Testis (tissue), 3 donors: Measurements from ENCODE around the gene ERBB4. TPM values are rescaled to one million over a fixed set of nuclear protein-coding genes. Genes with fewer than 3 reads are reported as not detected.

Experiments used
- DNase-seq: peaks from one replicate; pipeline ENCODE4 v3.0.0-alpha.2; 2019
- H3K27ac ChIP-seq, 2 donors: fragments of 200-600 bp; sonication (generic); one replicate each; pipeline ENCODE4 v1.5.1; 2019
- H3K27me3 ChIP-seq: fragments of 200-600 bp; sonication (generic); one replicate; pipeline ENCODE4 v1.5.1; 2019
- H3K36me3 ChIP-seq: fragments of 200-600 bp; sonication (generic); one replicate; pipeline ENCODE4 v1.5.1; 2017; ENCODE audit warnings: low read depth; ENCODE audit errors: missing control alignments
- H3K4me1 ChIP-seq: fragments of 200-600 bp; sonication (generic); one replicate; pipeline ENCODE4 v1.5.1; 2019
- H3K4me3 ChIP-seq, 2 donors: fragments of 200-600 bp; sonication (generic); one replicate each; pipeline ENCODE4 v1.5.1; 2017 to 2019
- H3K9me3 ChIP-seq: fragments of 200-600 bp; sonication (generic); one replicate; pipeline ENCODE4 v1.5.1; 2017
- CTCF ChIP-seq, 3 experiments: fragments of 450-650 bp in 2 of 3; fragments of 200-600 bp in 1 of 3; sonication (generic) in 1 of 3; IDR thresholded peaks; one replicate each; pipeline ENCODE4 v1.5.1; 2016 to 2019; ENCODE audit warnings: antibody characterized with exemption in 3 of 3, mild to moderate bottlenecking in 2 of 3, moderate library complexity in 1 of 3
- POLR2A ChIP-seq: fragments of 450-650 bp; IDR thresholded peaks from one replicate; pipeline ENCODE4 v1.6.1; 2017; ENCODE audit warnings: antibody characterized with exemption, mild to moderate bottlenecking, moderate library complexity
- WGBS, 2 donors: methylation state at CpG; one replicate each; pipeline ENCODE4 v1.1.5; 2018; 5-methylcytosine and 5-hydroxymethylcytosine counted together
- intact Hi-C: fragments of 100-400 bp; cut with DNase I; formaldehyde crosslinking; loops from one replicate; pipeline ENCODE4 v1.15.1; 2023; ENCODE audit warnings: low total_unique reads
- polyA plus RNA-seq: library from polyadenylated mRNA; stranded (reverse); fragments of 350-450 nt; fragmentation: Illumina TruSeq; extraction: RNeasy Lipid Tissue Mini Kit (QIAGEN cat#74804); gene quantifications from one replicate; pipeline ENCODE4 v1.2.3, GENCODE V29; 2014; ENCODE audit warnings: low read depth, low replicate concordance; ENCODE audit not compliant: insufficient read depth
- total RNA-seq, 2 donors: library from RNA; depleted of rRNA; stranded (reverse); fragments of >200 nt; gene quantifications; one replicate each; pipeline ENCODE4 v1.2.3, GENCODE V29; 2016

ERBB4 gene
- total and polyA plus RNA-seq, 3 donors from 2014 or later: 6.1 to 62.7 (median 47.7) TPM

- Histone ChIP-seq H3K9me3 (no peaks in the 10 kb centered on the region), H3K27me3 (no peaks in the 10 kb centered on the region), H3K27ac (no peak overlapping the region), H3K4me3 (no peak overlapping the region), H3K36me3 (no peaks in the 10 kb centered on the region), H3K4me1 (peaks cover 3% of the 10 kb centered on the region)
- intact Hi-C loops: no loop called here
- DNase-seq: no peak
- WGBS, 2 donors: 39 to 46% methylated on average over 3 of the region's 3 CpGs
- TF ChIP-seq CTCF (IDR thresholded peaks at IDR 0.05): no peak
- TF ChIP-seq POLR2A: no peak
These were observed 364.7 kb downstream of the ERBB4 start for GRCh38 chr2:212173756-212174510.

- H3K9me3 ChIP-seq: no peaks in the 10 kb centered on the region
- WGBS, 2 donors: 52 to 70% methylated on average over 1 of the region's 1 CpG
- no peak for TF ChIP-seq POLR2A
- H3K36me3 ChIP-seq: no peaks in the 10 kb centered on the region
- DNase-seq: no peak
- peaks cover 3% of the 10 kb centered on the region for H3K4me1 ChIP-seq
- no peak overlapping the region for H3K4me3 ChIP-seq
- no peak overlapping the region for H3K27ac ChIP-seq
- no peaks in the 10 kb centered on the region for H3K27me3 ChIP-seq
- intact Hi-C loops: no loop called here
These were observed 365.3 kb downstream of the ERBB4 start for GRCh38 chr2:212173331-212173730.

- Histone ChIP-seq H3K36me3 (no peaks in the 10 kb centered on the region), H3K9me3 (no peaks in the 10 kb centered on the region)
These were observed 368.2 kb downstream of the ERBB4 start for GRCh38 chr2:212170382-212170781.

GRCh38 chr2:212158081-212158480 lies 380.5 kb downstream of the ERBB4 start:
- Histone ChIP-seq H3K36me3 (no peaks in the 10 kb centered on the region), H3K27me3 (no peaks in the 10 kb centered on the region), H3K4me1 (no peaks in the 10 kb centered on the region), H3K4me3 (no peak overlapping the region), H3K9me3 (no peaks in the 10 kb centered on the region), H3K27ac (no peak overlapping the region)
- no peak for TF ChIP-seq CTCF (IDR thresholded peaks at IDR 0.05)
- no peak for TF ChIP-seq POLR2A
- WGBS, 2 donors: 81 to 92% methylated on average over 1 of the region's 1 CpG
- intact Hi-C loops: no loop called here
- no peak for DNase-seq

More at GRCh38 chr2:212170382-212170781, 368.2 kb downstream of the ERBB4 start:
- no peak overlapping the region for H3K27ac ChIP-seq
- no peak overlapping the region for H3K4me3 ChIP-seq
- peaks cover 3% of the 10 kb centered on the region for H3K4me1 ChIP-seq
- TF ChIP-seq POLR2A: no peak
- no peak for TF ChIP-seq CTCF (IDR thresholded peaks at IDR 0.05)
- WGBS, 2 donors: 50 to 93% methylated on average over 2 of the region's 2 CpGs
- intact Hi-C loops: no loop called here
- DNase-seq: no peak
- no peaks in the 10 kb centered on the region for H3K27me3 ChIP-seq

GRCh38 chr2:212157012-212157411 lies 381.6 kb downstream of the ERBB4 start:
- WGBS, 2 donors: 46 to 65% methylated on average over 1 of the region's 1 CpG
- Histone ChIP-seq H3K4me3 (no peak overlapping the region), H3K4me1 (no peaks in the 10 kb centered on the region), H3K36me3 (no peaks in the 10 kb centered on the region), H3K27ac (no peak overlapping the region), H3K9me3 (no peaks in the 10 kb centered on the region), H3K27me3 (no peaks in the 10 kb centered on the region)
- DNase-seq: no peak
- intact Hi-C loops: no loop called here
- TF ChIP-seq POLR2A (no peak), CTCF (IDR thresholded peaks at IDR 0.05) (no peak)
